Esophagus muscularis mucosa (tissue), 4 donors: ENCODE results near the gene TIPRL.

Experiments
- CTCF ChIP-seq, 3 experiments: fragments of 200-600 bp in 2 of 3; fragments of 450-650 bp in 1 of 3; sonication (generic) in 2 of 3; IDR thresholded peaks; one replicate each; pipeline ENCODE4 v1.5.1; 2017 to 2019; ENCODE audit warnings: antibody characterized with exemption in 3 of 3, mild to moderate bottlenecking in 2 of 3, moderate library complexity in 1 of 3
- EP300 ChIP-seq: sonication (generic); formaldehyde crosslinking; IDR thresholded peaks from one replicate; pipeline ENCODE4 v1.6.1; 2017; ENCODE audit warnings: antibody characterized with exemption
- POLR2A ChIP-seq: fragments of 450-650 bp; IDR thresholded peaks from one replicate; pipeline ENCODE4 v1.6.1; 2017; ENCODE audit warnings: antibody characterized with exemption, moderate library complexity, mild to moderate bottlenecking, low read depth
- POLR2AphosphoS5 ChIP-seq, 2 donors: sonication (generic); formaldehyde crosslinking; IDR thresholded peaks; one replicate each; pipeline ENCODE4 v1.6.1; 2017; ENCODE audit warnings: antibody characterized with exemption in 2 of 2

GRCh38 chr1:168179438-168180147, 831 bp downstream of the TIPRL start:
- no peak for TF ChIP-seq CTCF (IDR thresholded peaks at IDR 0.05)
- TF ChIP-seq POLR2A = no peak
- TF ChIP-seq EP300 = no peak
- no peak for TF ChIP-seq POLR2AphosphoS5 (IDR thresholded peaks at IDR 0.05)
